Loucy (cell line): ENCODE data around the gene NCOR2.

Experiments used
- EZH2phosphoT487 ChIP-seq: fragments of 200-600 bp; IDR thresholded peaks from 2 replicates; pipeline ENCODE4 v1.6.1; 2018; ENCODE audit warnings: antibody characterized with exemption, mild to moderate bottlenecking, moderate library complexity, borderline replicate concordance
- TF ChIP-seq, protein P1 (sequence below): fragments of 200-600 bp; sonication (generic); conservative IDR thresholded peaks from 2 replicates; pipeline ENCODE4 v1.5.1; 2014; ENCODE audit warnings: mild to moderate bottlenecking, antibody characterized with exemption, low read length

DNA sequence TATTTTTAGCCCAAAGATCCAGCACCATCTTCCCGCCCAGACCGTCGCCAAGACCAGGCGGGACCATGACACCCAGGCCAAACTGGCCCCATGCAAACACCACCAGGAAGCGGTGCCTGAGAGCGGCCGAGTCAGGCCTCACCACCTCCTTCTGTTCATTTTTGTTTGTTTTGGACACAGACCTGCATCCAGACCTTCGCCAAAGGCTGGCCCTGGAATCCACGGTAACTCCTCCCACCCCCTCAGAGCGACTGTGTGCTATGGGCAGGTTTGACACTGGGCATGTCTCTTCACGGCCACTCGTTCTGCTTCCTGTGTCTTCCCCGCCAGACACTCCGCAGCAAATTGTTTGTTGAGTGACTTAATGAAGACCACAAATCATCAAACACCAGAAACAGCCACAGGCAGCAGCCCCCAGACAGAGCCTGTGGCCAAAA is 47.1 kb downstream of the NCOR2 start:
- TF ChIP-seq, protein P1, sequence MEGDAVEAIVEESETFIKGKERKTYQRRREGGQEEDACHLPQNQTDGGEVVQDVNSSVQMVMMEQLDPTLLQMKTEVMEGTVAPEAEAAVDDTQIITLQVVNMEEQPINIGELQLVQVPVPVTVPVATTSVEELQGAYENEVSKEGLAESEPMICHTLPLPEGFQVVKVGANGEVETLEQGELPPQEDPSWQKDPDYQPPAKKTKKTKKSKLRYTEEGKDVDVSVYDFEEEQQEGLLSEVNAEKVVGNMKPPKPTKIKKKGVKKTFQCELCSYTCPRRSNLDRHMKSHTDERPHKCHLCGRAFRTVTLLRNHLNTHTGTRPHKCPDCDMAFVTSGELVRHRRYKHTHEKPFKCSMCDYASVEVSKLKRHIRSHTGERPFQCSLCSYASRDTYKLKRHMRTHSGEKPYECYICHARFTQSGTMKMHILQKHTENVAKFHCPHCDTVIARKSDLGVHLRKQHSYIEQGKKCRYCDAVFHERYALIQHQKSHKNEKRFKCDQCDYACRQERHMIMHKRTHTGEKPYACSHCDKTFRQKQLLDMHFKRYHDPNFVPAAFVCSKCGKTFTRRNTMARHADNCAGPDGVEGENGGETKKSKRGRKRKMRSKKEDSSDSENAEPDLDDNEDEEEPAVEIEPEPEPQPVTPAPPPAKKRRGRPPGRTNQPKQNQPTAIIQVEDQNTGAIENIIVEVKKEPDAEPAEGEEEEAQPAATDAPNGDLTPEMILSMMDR, result no peak
- TF ChIP-seq EZH2phosphoT487, result no peak
